Endodermal cell (in vitro differentiated cells): ENCODE data around the gene INTS1. TPM values are rescaled to one million over a fixed set of nuclear protein-coding genes. Genes with fewer than 3 reads are reported as not detected.
A peak's percentile ranks its signal among the peaks of the same experiment; 100 is the strongest.

ENCODE experiments used
- DNase-seq: peaks from one replicate; pipeline ENCODE4 v3.0.0-alpha.2; 2017
- H3K27ac ChIP-seq: 2 replicates; pipeline ENCODE4 v1.5.1; 2013; ENCODE audit warnings: mild to moderate bottlenecking, low read depth, low read length, moderate library complexity
- H3K27me3 ChIP-seq: 2 replicates; pipeline ENCODE4 v1.6.1; 2013; ENCODE audit warnings: mild to moderate bottlenecking, low read length, moderate library complexity; ENCODE audit not compliant: insufficient read depth, control insufficient read depth, poor library complexity, severe bottlenecking
- H3K36me3 ChIP-seq: 2 replicates; pipeline ENCODE4 v1.7.0; 2013; ENCODE audit warnings: mild to moderate bottlenecking, low read length, moderate library complexity; ENCODE audit not compliant: control insufficient read depth, insufficient read depth
- H3K4me1 ChIP-seq: one replicate; pipeline ENCODE4 v1.7.0; 2013; ENCODE audit warnings: low read length; ENCODE audit not compliant: control insufficient read depth, insufficient read depth
- H3K4me3 ChIP-seq: 2 replicates; pipeline ENCODE4 v1.5.1; 2013; ENCODE audit warnings: mild to moderate bottlenecking, low read length, moderate library complexity
- H3K9ac ChIP-seq: 2 replicates; pipeline ENCODE4 v1.6.1; 2013; ENCODE audit warnings: mild to moderate bottlenecking, low read length, moderate library complexity; ENCODE audit not compliant: poor library complexity, severe bottlenecking; ENCODE audit errors: extremely low read depth
- H3K9me3 ChIP-seq: 2 replicates; pipeline ENCODE4 v1.6.1; 2013; ENCODE audit warnings: mild to moderate bottlenecking, low read length, moderate library complexity; ENCODE audit not compliant: control insufficient read depth
- H3K27ac Mint-ChIP-seq: 2 replicates; pipeline ENCODE4 v1.8.0; 2020; ENCODE audit warnings: mixed read lengths
- H3K27me3 Mint-ChIP-seq: 2 replicates; pipeline ENCODE4 v1.8.0; 2021; ENCODE audit warnings: mild to moderate bottlenecking, mixed read lengths; ENCODE audit not compliant: insufficient read depth
- H3K36me3 Mint-ChIP-seq: 2 replicates; pipeline ENCODE4 v1.8.0; 2020; ENCODE audit warnings: low read depth, mixed read lengths
- H3K4me1 Mint-ChIP-seq: 2 replicates; pipeline ENCODE4 v1.8.0; 2020; ENCODE audit warnings: mixed read lengths
- H3K4me3 Mint-ChIP-seq: 2 replicates; pipeline ENCODE4 v1.8.0; 2020; ENCODE audit warnings: mild to moderate bottlenecking, moderate library complexity, mixed read lengths
- H3K9me3 Mint-ChIP-seq: 2 replicates; pipeline ENCODE4 v1.8.0; 2020; ENCODE audit warnings: mild to moderate bottlenecking, mixed read lengths
- CTCF ChIP-seq: fragments of 200-600 bp; sonication (generic); conservative IDR thresholded peaks from 2 replicates; pipeline ENCODE4 v1.5.0; 2021; ENCODE audit warnings: antibody characterized with exemption, mild to moderate bottlenecking
- WGBS, 2 experiments: methylation state at CpG; one replicate each; pipeline versions ENCODE4 v1.1.5 to v1.1.7; 2013; ENCODE audit warnings: missing lambda C conversion rate in 2 of 2, mixed read lengths in 1 of 2; ENCODE audit not compliant: insufficient coverage in 1 of 2, insufficient read length in 1 of 2; 5-methylcytosine and 5-hydroxymethylcytosine counted together
- total RNA-seq, 2 donors: library from RNA; stranded (reverse); fragmentation: NEBNext Ultra II Directional in 1 of 2; extraction: Animal tissue kit (Norgen Biotek cat#: 25700) in 1 of 2; gene quantifications; 2 replicates in 1 of 2; 3 replicates in 1 of 2; pipeline ENCODE4 v1.2.1, GENCODE V29; 2021

Gene INTS1
- total RNA-seq, 2 donors from 2014 or later = 145 to 178 TPM

GRCh38 chr7:1548944-1549343, 44.8 kb upstream of the INTS1 start:
- no peaks in the 10 kb centered on the region for H3K36me3 Mint-ChIP-seq
- 90% methylated on average over 13 to 14 of the region's 14 CpGs for WGBS, 2 experiments
- Histone ChIP-seq H3K9me3 (no peaks in the 10 kb centered on the region), H3K27ac (no peak overlapping the region), H3K36me3 (no peaks in the 10 kb centered on the region), H3K4me1 (no peaks in the 10 kb centered on the region), H3K4me3 (no peak overlapping the region), H3K9ac (no peak overlapping the region), H3K27me3 (no peaks in the 10 kb centered on the region)
- no peaks in the 10 kb centered on the region for H3K9me3 Mint-ChIP-seq
- DNase-seq = peak; percentile 46
- H3K4me3 Mint-ChIP-seq = no peak overlapping the region
- TF ChIP-seq CTCF = no peak
- no peaks in the 10 kb centered on the region for H3K4me1 Mint-ChIP-seq
- no peaks in the 10 kb centered on the region for H3K27me3 Mint-ChIP-seq
- H3K27ac Mint-ChIP-seq = no peak overlapping the region

GRCh38 chr7:1548438-1548831, 44.2 kb upstream of the INTS1 start:
- Histone ChIP-seq H3K9ac (no peak overlapping the region), H3K9me3 (no peaks in the 10 kb centered on the region), H3K27ac (no peak overlapping the region), H3K4me1 (no peaks in the 10 kb centered on the region), H3K36me3 (no peaks in the 10 kb centered on the region), H3K27me3 (no peaks in the 10 kb centered on the region), H3K4me3 (no peak overlapping the region)
- 87 to 96% methylated on average over 14 to 17 of the region's 17 CpGs for WGBS, 2 experiments
- Mint-ChIP-seq H3K27me3 (no peaks in the 10 kb centered on the region), H3K4me3 (no peak overlapping the region), H3K4me1 (no peaks in the 10 kb centered on the region), H3K9me3 (no peaks in the 10 kb centered on the region), H3K27ac (peak overlapping the region; percentile 44), H3K36me3 (no peaks in the 10 kb centered on the region)
- DNase-seq = no peak
- peak; percentile 46 for TF ChIP-seq CTCF

GRCh38 chr7:1547777-1548437, 43.7 kb upstream of the INTS1 start:
- peak overlapping the region; percentile 44 for H3K27ac Mint-ChIP-seq
- no peaks in the 10 kb centered on the region for H3K27me3 ChIP-seq
- no peak overlapping the region for H3K27ac ChIP-seq
- H3K9me3 Mint-ChIP-seq = no peaks in the 10 kb centered on the region
- no peak overlapping the region for H3K9ac ChIP-seq
- 90 to 95% methylated on average over 21 to 35 of the region's 35 CpGs for WGBS, 2 experiments
- no peak overlapping the region for H3K4me3 Mint-ChIP-seq
- TF ChIP-seq CTCF = no peak
- H3K9me3 ChIP-seq = no peaks in the 10 kb centered on the region
- H3K4me3 ChIP-seq = no peak overlapping the region
- no peak for DNase-seq
- H3K27me3 Mint-ChIP-seq = no peaks in the 10 kb centered on the region
- no peaks in the 10 kb centered on the region for H3K4me1 ChIP-seq
- H3K36me3 ChIP-seq = no peaks in the 10 kb centered on the region
- H3K36me3 Mint-ChIP-seq = no peaks in the 10 kb centered on the region
- no peaks in the 10 kb centered on the region for H3K4me1 Mint-ChIP-seq
